GM19025 (cell line): ENCODE measurements around the gene CD96.
A peak's percentile ranks its signal among the peaks of the same experiment; 100 is the strongest.
"Not testable (repeated sequence)": the region's sequence is repeated elsewhere in the genome, so short reads cannot be mapped to it uniquely, and the experiment has no call there.

Source experiments
- ATAC-seq: cut with Tn5 transposase; IDR thresholded peaks from one replicate; pipeline ENCODE4 v1.9.1; 2021; ENCODE audit warnings: mild to moderate bottlenecking, low read depth, moderate library complexity; ENCODE audit not compliant: unreplicated experiment

Gene CD96

GRCh38 chr3:111667170-111667569 is 125.2 kb downstream of the CD96 start:
- no peak for ATAC-seq

GRCh38 chr3:111667621-111668239 is 125.7 kb downstream of the CD96 start:
- peak; percentile 98 for ATAC-seq

- ATAC-seq: no peak
Measured at GRCh38 chr3:111668326-111668725, 126.3 kb downstream of the CD96 start.

- ATAC-seq: peak; percentile 37
Measured at GRCh38 chr3:111668888-111669488, 127.0 kb downstream of the CD96 start.

DNA sequence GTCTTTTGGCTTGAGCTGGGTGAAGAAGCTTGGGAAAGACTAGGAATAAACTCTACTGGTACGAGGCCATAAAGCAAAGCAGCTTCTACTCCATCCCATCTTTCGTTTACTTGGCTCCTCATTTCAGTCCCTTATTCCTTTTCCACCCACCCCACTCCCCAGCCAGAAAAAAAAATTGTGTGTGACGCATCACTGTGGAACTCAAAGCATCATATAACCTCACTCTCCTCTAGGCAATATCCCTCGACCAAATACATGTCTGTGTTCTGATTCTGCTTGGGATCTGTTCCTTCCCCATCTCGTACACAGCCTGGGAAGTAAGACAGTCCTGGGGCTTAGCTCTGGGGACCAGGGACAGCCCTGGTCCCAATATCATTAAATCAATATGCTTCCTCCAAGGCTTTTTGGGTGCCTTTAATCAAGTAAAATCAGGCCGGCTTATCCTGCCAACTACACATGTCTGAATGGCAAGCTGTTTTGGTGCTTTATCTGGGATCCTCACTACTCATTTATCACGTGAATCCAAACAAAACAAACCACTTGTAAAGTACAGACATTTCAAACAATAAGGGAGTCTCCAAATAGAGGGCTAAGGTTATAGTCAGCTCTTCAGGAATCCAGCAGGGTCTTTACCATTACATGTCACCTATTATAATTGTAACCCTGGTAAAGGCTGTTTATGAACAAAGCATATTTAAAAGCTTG is 128.1 kb downstream of the CD96 start:
- ATAC-seq: no peak

GRCh38 chr3:111672461-111672860 is 130.5 kb downstream of the CD96 start:
- ATAC-seq: not testable (repeated sequence)

DNA sequence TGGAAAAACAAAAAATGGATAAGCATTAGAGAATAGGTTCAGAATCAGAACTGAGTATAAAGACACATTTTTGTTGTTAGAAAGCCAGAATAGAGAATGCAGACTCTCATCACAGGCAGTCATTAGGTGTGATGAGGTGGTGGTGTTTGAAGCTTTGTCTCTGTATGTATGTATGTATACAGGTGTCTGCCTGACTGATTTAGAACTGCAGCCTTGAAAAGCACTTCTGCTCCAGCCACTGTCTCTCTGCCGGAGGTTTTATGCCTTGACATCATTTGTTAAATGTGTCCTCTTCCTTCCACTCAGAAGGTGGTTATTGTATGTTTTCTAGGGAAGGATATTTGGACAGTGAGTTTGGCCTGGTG is 133.8 kb downstream of the CD96 start:
- ATAC-seq: no peak

DNA sequence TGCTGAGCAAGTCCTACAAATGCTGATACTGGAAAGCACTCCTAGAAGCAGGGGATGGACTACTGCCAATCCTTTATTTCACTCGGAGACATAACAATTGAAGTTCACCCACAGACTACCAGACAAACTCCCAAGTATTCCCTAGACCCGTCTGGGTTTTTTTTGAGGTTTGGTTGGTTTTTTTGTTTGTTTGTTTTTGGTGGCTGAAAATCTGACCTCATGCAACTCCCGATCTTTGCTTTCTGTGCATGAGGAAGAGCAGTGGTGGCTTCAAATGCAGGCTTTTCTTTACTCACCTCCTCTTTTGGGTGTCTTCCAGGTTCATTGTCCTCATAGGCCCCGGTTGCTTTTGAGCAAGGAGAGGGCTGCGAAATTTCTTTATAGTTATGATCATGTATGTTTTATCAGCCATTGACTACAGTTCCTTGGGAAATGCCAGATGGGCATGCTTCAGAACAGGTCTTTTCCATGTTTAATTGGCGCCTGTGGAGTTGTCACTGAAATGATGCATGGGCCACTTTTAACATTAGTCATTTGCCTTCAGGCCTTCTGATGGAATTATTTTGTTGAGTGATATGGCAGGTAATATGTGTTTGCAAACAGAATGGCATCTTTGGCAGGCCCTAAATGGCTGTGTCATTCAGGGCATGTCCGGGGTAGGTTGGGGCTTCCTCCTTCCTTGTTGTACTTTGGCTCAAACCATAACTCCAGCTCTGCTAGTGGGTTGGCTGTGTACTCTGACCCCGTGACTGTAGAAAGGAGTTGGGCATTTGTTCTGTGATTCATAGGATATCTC is 134.4 kb downstream of the CD96 start:
- ATAC-seq: no peak

GRCh38 chr3:111677007-111677392 is 135.0 kb downstream of the CD96 start:
- no peak for ATAC-seq

DNA sequence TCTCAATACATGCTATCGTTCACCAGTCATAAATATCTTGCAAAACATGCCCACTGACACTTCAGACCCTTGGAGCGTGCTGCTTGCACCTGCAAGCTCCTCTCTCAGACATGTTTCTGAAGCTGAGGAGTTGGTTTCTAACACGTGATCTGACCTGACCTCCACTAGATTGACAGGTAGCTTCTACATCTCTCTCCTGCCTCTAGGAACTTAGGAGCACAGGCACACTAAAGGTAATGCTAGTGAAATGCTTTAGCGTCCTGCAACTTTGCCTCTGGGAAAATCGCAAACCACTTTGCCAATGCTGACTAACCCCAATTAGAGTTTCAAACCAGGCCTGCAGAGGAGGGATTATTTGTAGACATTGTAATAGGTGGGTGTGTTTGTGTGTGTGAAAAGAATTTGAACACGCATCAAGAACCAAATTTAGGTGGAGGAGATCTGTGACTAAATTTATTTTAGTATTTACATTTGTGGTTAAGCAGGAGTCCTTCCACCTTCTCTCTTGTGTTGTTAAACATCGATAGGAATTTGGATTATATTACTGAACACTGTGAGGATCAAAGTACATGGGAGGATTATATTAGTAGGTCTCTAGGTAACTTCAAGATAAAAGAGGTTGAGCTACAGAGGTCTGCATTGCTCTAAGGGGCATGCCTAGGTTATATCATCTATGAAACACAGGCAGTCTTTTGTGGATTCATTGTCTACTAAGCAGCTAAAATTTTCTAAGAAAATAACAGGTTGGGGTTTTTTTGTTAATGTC is 139.8 kb downstream of the CD96 start:
- ATAC-seq: no peak

GRCh38 chr3:111684640-111685039 is 142.6 kb downstream of the CD96 start:
- ATAC-seq: no peak

- no peak for ATAC-seq
Measured at GRCh38 chr3:111688190-111688800, 146.3 kb downstream of the CD96 start.

- peak; percentile 73 for ATAC-seq
Measured at GRCh38 chr3:111690242-111690641, 148.2 kb downstream of the CD96 start.

DNA sequence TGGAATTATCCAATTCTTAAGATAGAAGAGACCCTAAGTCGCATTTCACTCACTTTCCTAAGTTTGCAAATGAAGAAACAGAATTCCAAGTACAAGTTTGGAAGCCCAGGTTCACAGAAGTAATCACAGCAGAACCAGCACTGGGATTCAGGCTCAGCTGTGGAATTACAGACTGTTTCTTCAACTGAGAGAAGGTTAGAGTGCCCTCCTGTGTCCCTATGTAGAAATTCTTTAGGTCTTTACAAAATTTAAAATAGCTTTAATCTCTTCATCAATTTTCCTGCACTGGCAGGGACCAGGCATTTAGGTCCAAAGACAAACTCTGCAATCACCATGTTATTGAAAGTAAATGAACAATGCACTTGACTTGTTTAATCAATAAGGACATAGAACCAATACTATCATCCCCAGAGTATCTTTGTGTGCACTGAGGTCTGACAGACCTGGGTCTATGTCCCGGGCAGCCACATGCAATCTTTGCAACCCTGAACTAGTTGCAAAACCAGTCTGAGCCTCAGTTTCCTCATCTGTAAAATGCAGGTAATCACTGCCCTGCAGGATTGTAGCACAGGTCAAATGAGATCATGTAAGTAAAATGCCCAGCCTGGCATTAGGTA is 149.4 kb downstream of the CD96 start:
- ATAC-seq: no peak

- no peak for ATAC-seq
Measured at GRCh38 chr3:111692593-111693552, 150.9 kb downstream of the CD96 start.

- no peak for ATAC-seq
Measured at GRCh38 chr3:111694471-111694870, 152.5 kb downstream of the CD96 start.

DNA sequence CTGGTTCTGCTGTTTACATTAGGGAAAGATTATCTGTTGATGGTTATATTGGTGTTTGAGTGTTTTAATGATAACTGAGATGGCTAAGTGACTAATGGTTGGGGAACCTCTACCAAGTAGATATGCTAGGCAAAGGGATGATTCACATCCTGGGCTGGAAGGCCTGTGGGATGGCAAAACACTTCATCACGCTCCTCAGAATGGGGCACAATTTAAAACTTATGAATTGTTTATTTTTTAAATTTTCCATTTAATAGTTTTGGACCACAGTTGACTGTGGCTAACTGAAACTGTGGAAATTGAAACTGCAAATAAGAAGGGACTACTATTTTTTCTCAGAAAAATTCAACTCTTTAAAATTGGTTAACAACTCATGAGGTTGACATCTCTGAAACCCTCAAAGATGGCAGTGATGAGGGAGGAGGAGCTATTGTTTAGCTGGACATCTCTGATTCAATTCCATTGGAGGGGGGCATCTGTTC is 153.7 kb downstream of the CD96 start:
- no peak for ATAC-seq

DNA sequence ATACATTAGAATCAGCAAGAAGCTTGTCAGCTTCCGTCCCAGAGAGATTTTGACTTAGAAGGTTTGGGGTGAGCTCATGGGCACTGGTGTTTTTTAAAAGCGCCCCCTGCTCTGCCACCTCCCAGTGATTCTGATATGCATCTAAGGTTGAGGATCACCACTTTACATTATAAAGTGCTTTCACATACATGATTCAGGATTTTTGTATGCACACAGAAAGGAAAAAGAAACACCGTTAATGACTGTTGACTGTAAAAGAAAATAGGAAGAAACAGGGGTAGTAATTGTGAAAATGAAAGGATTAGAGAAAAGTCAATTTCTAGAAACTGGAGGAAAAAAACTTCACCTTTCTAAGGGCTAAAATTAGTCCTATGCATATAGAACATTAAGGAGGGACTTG is 158.1 kb downstream of the CD96 start:
- peak; percentile 60 for ATAC-seq
